ENCODE data around the gene PRR30. TPM values are rescaled to one million over a fixed set of nuclear protein-coding genes. Genes with fewer than 3 reads are reported as not detected.

The PRR30 gene
- total RNA-seq, 1 experiment from 2014 or later: not detected

GRCh38 chr2:27164960-27165763, 26.0 kb upstream of the PRR30 start:
- H3K36me3 Mint-ChIP-seq (ENCODE audit: insufficient read depth, unreplicated experiment): no peaks in the 10 kb centered on the region

DNA sequence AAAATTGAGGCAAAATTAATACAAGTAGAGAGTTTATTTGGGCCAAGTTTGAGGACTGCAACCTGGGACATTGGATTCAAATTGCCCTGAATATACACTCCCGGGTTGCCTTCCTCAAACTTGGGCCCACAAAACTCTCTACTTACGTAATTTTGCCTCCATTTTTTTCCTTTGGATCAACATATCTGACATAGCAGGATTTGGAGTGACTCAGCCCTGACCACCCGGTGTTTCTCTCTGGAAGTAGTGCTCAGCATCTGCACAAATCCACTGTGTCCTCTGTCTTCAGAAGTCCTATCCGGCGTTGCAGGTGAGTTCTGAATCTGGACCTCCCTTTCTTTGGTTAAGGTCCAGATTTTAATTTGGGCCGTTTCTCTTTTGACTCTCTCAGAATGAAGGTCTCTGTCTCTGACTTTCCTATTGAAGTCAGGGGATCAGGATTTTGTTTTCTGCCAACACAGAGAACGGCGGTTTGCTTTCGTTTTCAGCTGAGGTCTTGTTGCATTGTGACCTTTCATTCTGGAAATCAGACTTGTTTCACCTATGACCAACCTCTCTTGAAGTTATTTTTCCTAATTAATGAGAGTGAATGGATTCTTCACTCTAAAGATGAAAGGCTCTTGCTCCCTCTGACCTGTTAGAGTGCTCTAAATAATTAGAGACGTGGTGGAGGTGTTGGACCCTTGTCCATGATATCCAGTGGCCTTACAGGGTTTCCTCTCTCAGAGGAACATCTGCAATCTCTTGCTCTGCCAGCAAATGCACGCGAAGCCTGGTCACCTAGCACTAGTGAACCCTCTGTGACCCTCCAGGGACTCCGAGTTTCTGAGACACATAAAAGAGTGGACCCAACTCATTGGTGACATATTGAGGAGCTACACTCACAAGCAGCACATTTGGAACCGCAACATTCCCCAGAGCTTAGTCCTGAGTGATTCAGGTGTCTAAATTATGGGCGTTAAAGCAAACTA, 23.2 kb upstream of the PRR30 start:
- intact Hi-C loops (cut with micrococcal nuclease): no loop called here
- no peak for TF ChIP-seq CTCF (IDR thresholded peaks at IDR 0.05; ENCODE audit: unreplicated experiment)
- Mint-ChIP-seq H3K4me1 (ENCODE audit: insufficient read depth, unreplicated experiment) (peaks cover 3% of the 10 kb centered on the region), H3K27me3 (ENCODE audit: insufficient read depth, unreplicated experiment) (no peaks in the 10 kb centered on the region), H3K4me3 (ENCODE audit: unreplicated experiment) (no peak overlapping the region), H3K9me3 (ENCODE audit: unreplicated experiment) (no peaks in the 10 kb centered on the region), H3K36me3 (ENCODE audit: insufficient read depth, unreplicated experiment) (no peaks in the 10 kb centered on the region), H3K27ac (ENCODE audit: low read depth, unreplicated experiment) (no peak overlapping the region)
- no TSS peak for BruUV-seq (replicated peaks)
- POLR2A ChIA-PET: no interaction called here
- CTCF ChIA-PET: interaction anchor here (0.6 to 0.7 kb wide), 3 partner anchors 23 to 418 kb away, joined by 3 to 4 read pairs (median 4); no protein-coding TSS in a partner anchor
- DNase-seq (ENCODE audit: unreplicated experiment): no peak

More at GRCh38 chr2:27164960-27165763, 26.0 kb upstream of the PRR30 start:
- POLR2A ChIA-PET: no interaction called here
- no TSS peak for BruUV-seq (replicated peaks)
- peaks cover 3% of the 10 kb centered on the region for H3K4me1 Mint-ChIP-seq (ENCODE audit: insufficient read depth, unreplicated experiment)
- CTCF ChIA-PET: interaction anchor here (1.1 kb wide), 1 partner anchor 129 kb away, joined by 3 read pairs; no protein-coding TSS in a partner anchor
- H3K9me3 Mint-ChIP-seq (ENCODE audit: unreplicated experiment): no peaks in the 10 kb centered on the region
- no peak for TF ChIP-seq CTCF (IDR thresholded peaks at IDR 0.05; ENCODE audit: unreplicated experiment)
- H3K27me3 Mint-ChIP-seq (ENCODE audit: insufficient read depth, unreplicated experiment): no peaks in the 10 kb centered on the region
- intact Hi-C loops (cut with micrococcal nuclease): no loop called here
- DNase-seq (ENCODE audit: unreplicated experiment): no peak
- no peak overlapping the region for H3K4me3 Mint-ChIP-seq (ENCODE audit: unreplicated experiment)
- no peak overlapping the region for H3K27ac Mint-ChIP-seq (ENCODE audit: low read depth, unreplicated experiment)

DNA sequence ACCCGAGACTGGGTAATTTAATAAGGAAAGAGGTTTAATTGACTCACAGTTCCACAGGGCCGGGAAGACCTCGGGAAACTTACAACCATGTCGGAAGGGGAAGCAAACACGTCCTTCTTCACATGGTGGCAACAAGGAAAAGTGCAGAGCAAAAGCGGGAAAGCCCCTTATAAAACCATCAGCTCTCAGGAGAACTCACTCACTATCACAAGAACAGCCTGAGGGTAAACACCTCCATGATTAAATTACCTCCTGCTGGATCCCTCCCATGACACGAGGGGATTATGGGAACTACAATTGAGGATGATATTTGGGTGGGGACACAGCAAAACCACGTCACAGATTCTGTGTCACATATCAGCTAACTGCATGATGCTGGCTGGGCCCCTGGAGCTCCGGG, 21.0 kb upstream of the PRR30 start:
- BruUV-seq (replicated peaks): no TSS peak

More for the DNA sequence above, 21.0 kb upstream of the PRR30 start:
- no peak for DNase-seq (ENCODE audit: unreplicated experiment)
- H3K4me1 Mint-ChIP-seq (ENCODE audit: insufficient read depth, unreplicated experiment): peaks cover 2% of the 10 kb centered on the region
- no peak overlapping the region for H3K27ac Mint-ChIP-seq (ENCODE audit: low read depth, unreplicated experiment)
- TF ChIP-seq CTCF (IDR thresholded peaks at IDR 0.05; ENCODE audit: unreplicated experiment): no peak
- H3K27me3 Mint-ChIP-seq (ENCODE audit: insufficient read depth, unreplicated experiment): no peaks in the 10 kb centered on the region
- H3K36me3 Mint-ChIP-seq (ENCODE audit: insufficient read depth, unreplicated experiment): no peaks in the 10 kb centered on the region
- intact Hi-C loops (cut with micrococcal nuclease): no loop called here
- ChIA-PET CTCF (interaction anchor here (3.2 kb wide), 1 partner anchor 10 kb away, joined by 14 read pairs; no protein-coding TSS in a partner anchor), POLR2A (no interaction called here)
- no peak overlapping the region for H3K4me3 Mint-ChIP-seq (ENCODE audit: unreplicated experiment)
- H3K9me3 Mint-ChIP-seq (ENCODE audit: unreplicated experiment): no peaks in the 10 kb centered on the region
